ENCODE measurements around the gene OXSR1. TPM values are rescaled to one million over a fixed set of nuclear protein-coding genes. Genes with fewer than 3 reads are reported as not detected.
A peak's percentile ranks its signal among the peaks of the same experiment; 100 is the strongest.

The OXSR1 gene
- total RNA-seq, 1 experiment from 2014 or later = 35.1 TPM

DNA sequence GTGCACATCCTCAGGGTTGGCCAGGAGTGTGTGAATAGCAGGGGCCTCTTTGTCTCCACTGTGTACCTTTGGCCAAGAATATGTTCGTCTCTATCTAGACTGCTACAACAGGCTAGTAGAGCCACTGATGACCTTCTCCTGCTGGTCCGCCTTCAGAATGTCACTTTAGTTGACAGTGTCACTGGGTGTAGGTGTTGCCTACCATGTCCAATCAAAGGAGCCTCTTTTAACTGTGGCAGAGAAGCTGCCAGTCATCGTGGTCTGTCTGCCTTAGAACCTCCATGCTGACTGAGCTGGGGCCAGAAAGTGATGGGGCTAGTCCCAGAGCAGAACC, 40.1 kb downstream of the OXSR1 start:
- ChIA-PET CTCF (no interaction called here), RAD21 (ENCODE audit: low non-redundant PET in 1 of 2, low total read pairs in 2 of 2, uncharacterized antibody in 2 of 2, unreplicated experiment in 2 of 2) (no interaction called here), POLR2A (no interaction called here)
- Histone ChIP-seq H3K4me1 (ENCODE audit: control insufficient read depth in 1 of 2, insufficient read depth in 2 of 2, low read length in 2 of 2) (no peaks in the 10 kb centered on the region), H3K9ac (ENCODE audit: low read length) (no peak overlapping the region), H3K9me3 (ENCODE audit: control insufficient read depth in 1 of 2, insufficient read depth in 1 of 2, low read depth in 1 of 2, low read length in 2 of 2) (no peaks in the 10 kb centered on the region), H4K20me1 (ENCODE audit: insufficient read depth) (no peaks in the 10 kb centered on the region), H3K4me2 (ENCODE audit: low read length) (no peak overlapping the region), H3K9me2 (ENCODE audit: insufficient read depth) (no peaks in the 10 kb centered on the region), H3K27me3 (ENCODE audit: insufficient read depth, low read length) (no peaks in the 10 kb centered on the region), H3K4me3 (replicated peaks in 1 of 2; ENCODE audit: low read depth in 1 of 2, low read length in 2 of 2) (no peak overlapping the region), H3K79me2 (ENCODE audit: insufficient read depth, low read length) (peaks cover 48% of the 10 kb centered on the region), H3K27ac (ENCODE audit: low read depth, low read length) (no peak overlapping the region), H3K36me3 (ENCODE audit: control insufficient read depth in 1 of 2, insufficient read depth in 2 of 2, low read length in 2 of 2) (peaks cover 0 to 1% of the 10 kb centered on the region in 2 experiments; a peak in 1 of 4 replicates), H2AFZ (ENCODE audit: low read depth, low read length, poor library complexity, severe bottlenecking) (no peak overlapping the region)
- no TSS peak for BruUV-seq (replicated peaks)
- no peak for TF ChIP-seq SP1 (IDR thresholded peaks at IDR 0.05; ENCODE audit: low read depth)
- no peak for TF ChIP-seq POLR2A (IDR thresholded peaks at IDR 0.05; ENCODE audit: borderline replicate concordance, extremely low read depth, insufficient read depth, insufficient read length)
- intact Hi-C loops (cut with micrococcal nuclease) = no loop called here
- ATAC-seq (peak; percentile 40), DNase-seq (ENCODE audit: low read depth, low spot score) (no peak)

DNA sequence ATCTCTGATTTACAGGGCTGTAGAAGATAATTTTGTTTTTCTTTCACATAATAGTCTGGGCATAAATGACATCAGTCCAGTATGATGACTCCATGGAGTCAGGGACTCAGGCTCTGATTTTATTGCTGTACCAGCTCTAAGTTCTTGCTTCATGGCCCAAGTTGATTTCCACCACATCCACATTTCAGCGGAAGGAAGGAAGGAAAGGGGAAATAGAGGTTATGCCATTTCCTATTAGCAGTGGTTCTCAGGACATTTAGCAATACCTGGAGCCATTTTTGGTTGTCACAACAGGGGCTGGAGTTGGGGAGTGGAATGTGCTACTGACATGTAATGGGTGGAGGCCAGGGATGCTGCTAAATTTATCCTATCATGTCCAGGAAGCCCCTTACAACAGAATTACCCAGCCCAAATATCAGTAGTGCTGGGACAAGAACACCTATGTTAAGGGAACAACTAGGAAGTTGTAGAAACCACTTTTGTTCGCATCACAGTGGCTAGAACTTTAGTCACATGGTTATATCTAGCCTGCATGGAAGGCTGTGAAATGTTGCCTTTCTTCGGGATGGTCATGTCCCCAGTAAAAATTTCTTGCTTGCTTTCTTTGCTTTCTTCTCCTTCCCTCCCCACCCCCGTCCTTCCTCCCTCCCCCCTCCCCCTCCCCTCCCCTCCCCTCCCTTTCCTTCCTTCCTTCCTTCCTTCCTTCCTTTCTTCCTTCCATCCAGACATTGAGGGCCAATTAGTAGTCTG, 42.1 kb downstream of the OXSR1 start:
- Histone ChIP-seq H3K4me3 (replicated peaks in 1 of 2; ENCODE audit: low read depth in 1 of 2, low read length in 2 of 2) (no peak overlapping the region), H3K27me3 (ENCODE audit: insufficient read depth, low read length) (no peaks in the 10 kb centered on the region), H3K9me2 (ENCODE audit: insufficient read depth) (no peaks in the 10 kb centered on the region), H3K4me2 (ENCODE audit: low read length) (no peak overlapping the region), H3K79me2 (ENCODE audit: insufficient read depth, low read length) (peaks cover 63% of the 10 kb centered on the region), H3K36me3 (ENCODE audit: control insufficient read depth in 1 of 2, insufficient read depth in 2 of 2, low read length in 2 of 2) (no peaks in the 10 kb centered on the region), H3K27ac (ENCODE audit: low read depth, low read length) (no peak overlapping the region), H2AFZ (ENCODE audit: low read depth, low read length, poor library complexity, severe bottlenecking) (no peak overlapping the region), H3K4me1 (ENCODE audit: control insufficient read depth in 1 of 2, insufficient read depth in 2 of 2, low read length in 2 of 2) (no peaks in the 10 kb centered on the region), H4K20me1 (ENCODE audit: insufficient read depth) (no peaks in the 10 kb centered on the region; the same call in 1 of the 2 replicates), H3K9ac (ENCODE audit: low read length) (no peak overlapping the region), H3K9me3 (ENCODE audit: control insufficient read depth in 1 of 2, insufficient read depth in 1 of 2, low read depth in 1 of 2, low read length in 2 of 2) (no peaks in the 10 kb centered on the region)
- ChIA-PET CTCF (no interaction called here), POLR2A (no interaction called here), RAD21 (ENCODE audit: low non-redundant PET in 1 of 2, low total read pairs in 2 of 2, uncharacterized antibody in 2 of 2, unreplicated experiment in 2 of 2) (no interaction called here)
- DNase-seq (ENCODE audit: low read depth, low spot score) (no peak), ATAC-seq (no peak)
- BruUV-seq (replicated peaks) = no TSS peak
- TF ChIP-seq SP1 (IDR thresholded peaks at IDR 0.05; ENCODE audit: low read depth) (no peak), ELF1 (IDR thresholded peaks at IDR 0.05; ENCODE audit: borderline replicate concordance, low read depth) (no peak), SIN3A (IDR thresholded peaks at IDR 0.05; ENCODE audit: low read depth) (no peak), ZNF274 (IDR thresholded peaks at IDR 0.05; ENCODE audit: low read depth, low read length) (no peak), EZH2phosphoT487 (IDR thresholded peaks at IDR 0.05; ENCODE audit: borderline replicate concordance) (no peak), JUND (IDR thresholded peaks at IDR 0.05) (no peak)
- TF ChIP-seq, protein P1, sequence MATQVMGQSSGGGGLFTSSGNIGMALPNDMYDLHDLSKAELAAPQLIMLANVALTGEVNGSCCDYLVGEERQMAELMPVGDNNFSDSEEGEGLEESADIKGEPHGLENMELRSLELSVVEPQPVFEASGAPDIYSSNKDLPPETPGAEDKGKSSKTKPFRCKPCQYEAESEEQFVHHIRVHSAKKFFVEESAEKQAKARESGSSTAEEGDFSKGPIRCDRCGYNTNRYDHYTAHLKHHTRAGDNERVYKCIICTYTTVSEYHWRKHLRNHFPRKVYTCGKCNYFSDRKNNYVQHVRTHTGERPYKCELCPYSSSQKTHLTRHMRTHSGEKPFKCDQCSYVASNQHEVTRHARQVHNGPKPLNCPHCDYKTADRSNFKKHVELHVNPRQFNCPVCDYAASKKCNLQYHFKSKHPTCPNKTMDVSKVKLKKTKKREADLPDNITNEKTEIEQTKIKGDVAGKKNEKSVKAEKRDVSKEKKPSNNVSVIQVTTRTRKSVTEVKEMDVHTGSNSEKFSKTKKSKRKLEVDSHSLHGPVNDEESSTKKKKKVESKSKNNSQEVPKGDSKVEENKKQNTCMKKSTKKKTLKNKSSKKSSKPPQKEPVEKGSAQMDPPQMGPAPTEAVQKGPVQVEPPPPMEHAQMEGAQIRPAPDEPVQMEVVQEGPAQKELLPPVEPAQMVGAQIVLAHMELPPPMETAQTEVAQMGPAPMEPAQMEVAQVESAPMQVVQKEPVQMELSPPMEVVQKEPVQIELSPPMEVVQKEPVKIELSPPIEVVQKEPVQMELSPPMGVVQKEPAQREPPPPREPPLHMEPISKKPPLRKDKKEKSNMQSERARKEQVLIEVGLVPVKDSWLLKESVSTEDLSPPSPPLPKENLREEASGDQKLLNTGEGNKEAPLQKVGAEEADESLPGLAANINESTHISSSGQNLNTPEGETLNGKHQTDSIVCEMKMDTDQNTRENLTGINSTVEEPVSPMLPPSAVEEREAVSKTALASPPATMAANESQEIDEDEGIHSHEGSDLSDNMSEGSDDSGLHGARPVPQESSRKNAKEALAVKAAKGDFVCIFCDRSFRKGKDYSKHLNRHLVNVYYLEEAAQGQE (IDR thresholded peaks at IDR 0.05; ENCODE audit: low read depth) = no peak
- TF ChIP-seq, protein P2, sequence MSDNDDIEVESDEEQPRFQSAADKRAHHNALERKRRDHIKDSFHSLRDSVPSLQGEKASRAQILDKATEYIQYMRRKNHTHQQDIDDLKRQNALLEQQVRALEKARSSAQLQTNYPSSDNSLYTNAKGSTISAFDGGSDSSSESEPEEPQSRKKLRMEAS (IDR thresholded peaks at IDR 0.05) = no peak
- TF ChIP-seq, protein P3, sequence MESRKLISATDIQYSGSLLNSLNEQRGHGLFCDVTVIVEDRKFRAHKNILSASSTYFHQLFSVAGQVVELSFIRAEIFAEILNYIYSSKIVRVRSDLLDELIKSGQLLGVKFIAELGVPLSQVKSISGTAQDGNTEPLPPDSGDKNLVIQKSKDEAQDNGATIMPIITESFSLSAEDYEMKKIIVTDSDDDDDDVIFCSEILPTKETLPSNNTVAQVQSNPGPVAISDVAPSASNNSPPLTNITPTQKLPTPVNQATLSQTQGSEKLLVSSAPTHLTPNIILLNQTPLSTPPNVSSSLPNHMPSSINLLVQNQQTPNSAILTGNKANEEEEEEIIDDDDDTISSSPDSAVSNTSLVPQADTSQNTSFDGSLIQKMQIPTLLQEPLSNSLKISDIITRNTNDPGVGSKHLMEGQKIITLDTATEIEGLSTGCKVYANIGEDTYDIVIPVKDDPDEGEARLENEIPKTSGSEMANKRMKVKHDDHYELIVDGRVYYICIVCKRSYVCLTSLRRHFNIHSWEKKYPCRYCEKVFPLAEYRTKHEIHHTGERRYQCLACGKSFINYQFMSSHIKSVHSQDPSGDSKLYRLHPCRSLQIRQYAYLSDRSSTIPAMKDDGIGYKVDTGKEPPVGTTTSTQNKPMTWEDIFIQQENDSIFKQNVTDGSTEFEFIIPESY (IDR thresholded peaks at IDR 0.05; ENCODE audit: extremely low read depth, insufficient replicate concordance, low read length) = no peak
- TF ChIP-seq, protein P4, sequence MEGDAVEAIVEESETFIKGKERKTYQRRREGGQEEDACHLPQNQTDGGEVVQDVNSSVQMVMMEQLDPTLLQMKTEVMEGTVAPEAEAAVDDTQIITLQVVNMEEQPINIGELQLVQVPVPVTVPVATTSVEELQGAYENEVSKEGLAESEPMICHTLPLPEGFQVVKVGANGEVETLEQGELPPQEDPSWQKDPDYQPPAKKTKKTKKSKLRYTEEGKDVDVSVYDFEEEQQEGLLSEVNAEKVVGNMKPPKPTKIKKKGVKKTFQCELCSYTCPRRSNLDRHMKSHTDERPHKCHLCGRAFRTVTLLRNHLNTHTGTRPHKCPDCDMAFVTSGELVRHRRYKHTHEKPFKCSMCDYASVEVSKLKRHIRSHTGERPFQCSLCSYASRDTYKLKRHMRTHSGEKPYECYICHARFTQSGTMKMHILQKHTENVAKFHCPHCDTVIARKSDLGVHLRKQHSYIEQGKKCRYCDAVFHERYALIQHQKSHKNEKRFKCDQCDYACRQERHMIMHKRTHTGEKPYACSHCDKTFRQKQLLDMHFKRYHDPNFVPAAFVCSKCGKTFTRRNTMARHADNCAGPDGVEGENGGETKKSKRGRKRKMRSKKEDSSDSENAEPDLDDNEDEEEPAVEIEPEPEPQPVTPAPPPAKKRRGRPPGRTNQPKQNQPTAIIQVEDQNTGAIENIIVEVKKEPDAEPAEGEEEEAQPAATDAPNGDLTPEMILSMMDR (IDR thresholded peaks at IDR 0.05 in 2 of 3, conservative IDR thresholded peaks at IDR 0.05 in 1 of 3; ENCODE audit: borderline replicate concordance in 1 of 3, insufficient read depth in 1 of 3, low read depth in 2 of 3, low read length in 2 of 3) = no peak
- intact Hi-C loops (cut with micrococcal nuclease) = no loop called here

Data from HCT116 (cell line).